PC-3 (cell line): ENCODE measurements around the gene SYT13. TPM values are rescaled to one million over a fixed set of nuclear protein-coding genes. Genes with fewer than 3 reads are reported as not detected.

Experiments used
- ATAC-seq: fragments of 200-7000 bp; cut with Tn5 transposase; 2 replicates; pipeline ENCODE4 v1.9.1; 2020; ENCODE audit warnings: mild to moderate bottlenecking, moderate library complexity
- BruUV-seq: library from RNA; stranded (reverse); fragments of 400-500 nt; replicated peaks from 2 replicates; lab custom pipeline; 2021; lab: Mats Ljungman, UMichigan
- CTCF ChIA-PET: fragments of 300-600 bp; sonication (Branson Sonifier 250); formaldehyde crosslinking; loops from one replicate; lab custom pipeline; 2022; ENCODE audit warnings: antibody characterized with exemption; lab: Charles Lee
- POLR2A ChIA-PET: fragments of 300-600 bp; sonication (Branson Sonifier 250); formaldehyde crosslinking; loops from one replicate; lab custom pipeline; 2022; ENCODE audit warnings: antibody characterized with exemption; ENCODE audit not compliant: unreplicated experiment; lab: Charles Lee
- DNase-seq: peaks from one replicate; pipeline ENCODE4 v3.0.0-alpha.2; 2015
- H2AFZ ChIP-seq: fragments of 300-600 bp; sonication (generic); 2 replicates; pipeline ENCODE4 v1.6.0; 2016; ENCODE audit warnings: antibody characterized with exemption, low read length
- H3F3A ChIP-seq: fragments of 300-600 bp; sonication (generic); one replicate; pipeline ENCODE4 v1.6.0; 2017; ENCODE audit warnings: antibody characterized with exemption, low read length, control low read depth, mild to moderate bottlenecking; ENCODE audit not compliant: unreplicated experiment
- H3K27ac ChIP-seq: fragments of 300-600 bp; sonication (generic); 2 replicates; pipeline ENCODE4 v1.5.1; 2016; ENCODE audit warnings: mild to moderate bottlenecking, low read length
- H3K27me3 ChIP-seq: fragments of 300-600 bp; sonication (generic); 2 replicates; pipeline ENCODE4 v1.6.1; 2016; ENCODE audit warnings: low read length, mixed read lengths
- H3K36me3 ChIP-seq: fragments of 300-600 bp; sonication (generic); 2 replicates; pipeline ENCODE4 v1.6.1; 2016; ENCODE audit warnings: low read depth, mixed run types, low read length, mixed read lengths
- H3K4me1 ChIP-seq: fragments of 300-600 bp; sonication (generic); 2 replicates; pipeline ENCODE4 v1.5.1; 2016; ENCODE audit warnings: low read length; ENCODE audit not compliant: insufficient read depth
- H3K4me2 ChIP-seq: fragments of 300-600 bp; sonication (generic); 2 replicates; pipeline ENCODE4 v1.6.0; 2016; ENCODE audit warnings: low read length
- H3K4me3 ChIP-seq: fragments of 300-600 bp; sonication (generic); 2 replicates; pipeline ENCODE4 v1.5.1; 2016; ENCODE audit warnings: mild to moderate bottlenecking, low read length, mixed read lengths
- H3K79me2 ChIP-seq: fragments of 300-600 bp; sonication (generic); 2 replicates; pipeline ENCODE4 v1.6.1; 2017; ENCODE audit warnings: low read length, mixed read lengths
- H3K9ac ChIP-seq: fragments of 300-600 bp; sonication (generic); 2 replicates; pipeline ENCODE4 v1.6.0; 2016; ENCODE audit warnings: mild to moderate bottlenecking, low read length
- H3K9me2 ChIP-seq: fragments of 300-600 bp; sonication (generic); replicated peaks from 2 replicates; pipeline ENCODE4 v1.6.1; 2016; ENCODE audit warnings: mixed run types, low read length, mixed read lengths
- H3K9me3 ChIP-seq: fragments of 300-600 bp; sonication (generic); 2 replicates; pipeline ENCODE4 v1.6.1; 2016; ENCODE audit warnings: low read length, mixed read lengths
- H4K20me1 ChIP-seq: fragments of 300-600 bp; sonication (generic); 2 replicates; pipeline ENCODE4 v1.6.1; 2016; ENCODE audit warnings: low read length, mixed read lengths
- CTCF ChIP-seq: fragments of 300-600 bp; sonication (generic); conservative IDR thresholded peaks from 2 replicates; pipeline ENCODE4 v1.5.1; 2017; ENCODE audit warnings: antibody characterized with exemption, low read depth, mild to moderate bottlenecking, low read length
- EZH2 ChIP-seq: fragments of 300-600 bp; sonication (generic); IDR thresholded peaks from one replicate; pipeline ENCODE4 v1.6.1; 2017; ENCODE audit warnings: antibody characterized with exemption, mild to moderate bottlenecking, low read length; ENCODE audit not compliant: unreplicated experiment
- EZH2phosphoT487 ChIP-seq: fragments of 300-600 bp; sonication (generic); IDR thresholded peaks from 2 replicates; pipeline ENCODE4 v1.6.1; 2018; ENCODE audit warnings: mild to moderate bottlenecking, antibody characterized with exemption, low read length, borderline replicate concordance
- intact Hi-C: fragments of 100-400 bp; cut with micrococcal nuclease; formaldehyde crosslinking; loops from 2 replicates; pipeline ENCODE4 v1.9.0; 2023
- total RNA-seq: library from RNA; depleted of rRNA; stranded (reverse); fragments of >200 nt; gene quantifications from 2 replicates; pipeline ENCODE4 v1.2.3, GENCODE V29; 2014

SYT13 gene
- total RNA-seq, 1 experiment from 2014 or later: not detected

DNA sequence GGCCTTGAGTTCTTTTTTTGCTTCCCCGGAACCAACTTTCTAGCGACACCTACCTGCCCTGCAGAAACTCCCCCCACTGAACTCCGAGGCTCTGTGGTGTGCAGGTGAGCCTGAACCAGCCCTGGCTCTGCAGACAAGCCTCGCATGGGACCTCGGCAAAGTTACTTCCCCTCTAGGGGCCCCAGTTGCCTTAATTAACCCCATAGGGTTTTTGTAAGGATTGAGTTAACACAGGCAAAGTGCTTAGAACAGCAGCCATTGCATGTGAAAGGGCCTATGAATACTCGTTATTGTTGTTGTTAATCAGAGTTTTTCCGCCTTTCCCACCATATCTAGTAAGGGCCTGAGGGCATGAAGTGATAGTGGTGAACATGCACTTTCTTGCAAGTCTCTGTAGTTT lies 12.6 kb upstream of the SYT13 start:
- no peaks in the 10 kb centered on the region for H3K9me3 ChIP-seq
- TF ChIP-seq EZH2phosphoT487 (no peak), CTCF (no peak), EZH2 (no peak)
- no peaks in the 10 kb centered on the region for H3K9me2 ChIP-seq
- BruUV-seq: no TSS peak
- intact Hi-C loops: no loop called here
- H3K27me3 ChIP-seq: peaks cover 15% of the 10 kb centered on the region
- H3K4me2 ChIP-seq: no peak overlapping the region
- POLR2A ChIA-PET: no interaction called here
- H4K20me1 ChIP-seq: no peaks in the 10 kb centered on the region
- ATAC-seq (no peak), DNase-seq (no peak)
- no peaks in the 10 kb centered on the region for H3K36me3 ChIP-seq
- H3K4me3 ChIP-seq: no peak overlapping the region
- CTCF ChIA-PET: no interaction called here
- no peak overlapping the region for H3K9ac ChIP-seq
- H3K4me1 ChIP-seq: no peaks in the 10 kb centered on the region
- H2AFZ ChIP-seq: no peak overlapping the region
- no peaks in the 10 kb centered on the region for H3F3A ChIP-seq
- H3K27ac ChIP-seq: no peak overlapping the region
- no peaks in the 10 kb centered on the region for H3K79me2 ChIP-seq

DNA sequence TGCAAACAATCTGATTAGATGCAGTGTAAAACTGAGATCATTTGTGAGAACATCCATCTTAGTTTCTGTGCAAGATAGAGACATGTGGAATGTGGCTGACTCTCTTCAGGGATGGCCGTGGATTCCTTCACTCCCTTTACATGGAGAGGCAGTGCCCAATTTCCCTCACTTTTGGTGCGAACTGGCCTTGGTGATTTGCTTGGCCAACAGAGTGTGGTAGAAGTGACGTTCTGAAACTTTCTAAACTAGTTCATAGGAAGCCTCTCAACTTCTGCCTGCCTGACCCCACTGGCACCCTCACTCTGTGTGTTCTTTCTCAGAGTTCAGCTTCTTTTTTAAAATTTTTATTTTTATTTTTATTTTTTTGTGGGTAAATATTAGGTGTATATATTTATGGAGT lies 9.9 kb upstream of the SYT13 start:
- Histone ChIP-seq H3K4me1 (no peaks in the 10 kb centered on the region), H2AFZ (no peak overlapping the region), H3K27me3 (peaks cover under 1% of the 10 kb centered on the region), H3K9me2 (no peaks in the 10 kb centered on the region), H3K9me3 (no peaks in the 10 kb centered on the region), H3K27ac (no peak overlapping the region), H3K36me3 (no peaks in the 10 kb centered on the region), H3K4me3 (no peak overlapping the region), H3K79me2 (no peaks in the 10 kb centered on the region), H3F3A (no peaks in the 10 kb centered on the region), H3K9ac (no peak overlapping the region), H3K4me2 (no peak overlapping the region), H4K20me1 (no peaks in the 10 kb centered on the region)
- ChIA-PET POLR2A (no interaction called here), CTCF (no interaction called here)
- TF ChIP-seq EZH2: no peak
- no peak for TF ChIP-seq CTCF
- TF ChIP-seq EZH2phosphoT487: no peak
- intact Hi-C loops: no loop called here
- DNase-seq (no peak), ATAC-seq (no peak)
- no TSS peak for BruUV-seq

DNA sequence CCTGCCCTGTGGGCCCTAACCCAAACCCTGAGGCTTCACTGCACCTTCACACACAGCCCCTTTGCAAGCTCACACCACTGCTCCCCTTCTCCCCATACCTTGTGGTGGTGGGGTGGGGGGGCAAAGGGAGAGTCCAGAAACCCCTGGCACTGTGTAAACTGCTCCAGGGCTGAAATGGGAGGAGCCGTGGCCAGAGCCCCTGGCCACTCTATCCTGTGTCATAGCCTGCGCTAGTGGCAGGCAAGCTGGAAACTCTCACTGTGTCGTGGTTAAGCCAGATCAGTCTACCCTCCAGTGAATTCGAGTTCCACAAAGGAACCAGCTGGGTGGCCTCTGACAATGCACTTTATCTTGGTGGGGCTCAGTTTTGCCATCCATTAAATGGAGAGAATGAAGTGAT lies 8.4 kb upstream of the SYT13 start:
- no peak overlapping the region for H3K27ac ChIP-seq
- ChIA-PET POLR2A (no interaction called here), CTCF (no interaction called here)
- no peaks in the 10 kb centered on the region for H3K9me3 ChIP-seq
- no peaks in the 10 kb centered on the region for H3F3A ChIP-seq
- no peak for ATAC-seq
- no TSS peak for BruUV-seq
- H3K79me2 ChIP-seq: no peaks in the 10 kb centered on the region
- no peak for TF ChIP-seq EZH2
- no peak for TF ChIP-seq CTCF
- TF ChIP-seq EZH2phosphoT487: no peak
- H3K4me2 ChIP-seq: no peak overlapping the region
- H2AFZ ChIP-seq: no peak overlapping the region
- H3K27me3 ChIP-seq: peaks cover 5% of the 10 kb centered on the region
- no peak overlapping the region for H3K9ac ChIP-seq
- intact Hi-C loops: no loop called here
- DNase-seq: no peak
- H3K4me1 ChIP-seq: no peaks in the 10 kb centered on the region
- H3K36me3 ChIP-seq: no peaks in the 10 kb centered on the region
- H3K4me3 ChIP-seq: no peak overlapping the region
- H3K9me2 ChIP-seq: no peaks in the 10 kb centered on the region
- no peaks in the 10 kb centered on the region for H4K20me1 ChIP-seq
